ENCODE results near the gene USP20.
"Not testable (repeated sequence)": the region's sequence is repeated elsewhere in the genome, so short reads cannot be mapped to it uniquely, and the experiment has no call there.

USP20 gene

DNA sequence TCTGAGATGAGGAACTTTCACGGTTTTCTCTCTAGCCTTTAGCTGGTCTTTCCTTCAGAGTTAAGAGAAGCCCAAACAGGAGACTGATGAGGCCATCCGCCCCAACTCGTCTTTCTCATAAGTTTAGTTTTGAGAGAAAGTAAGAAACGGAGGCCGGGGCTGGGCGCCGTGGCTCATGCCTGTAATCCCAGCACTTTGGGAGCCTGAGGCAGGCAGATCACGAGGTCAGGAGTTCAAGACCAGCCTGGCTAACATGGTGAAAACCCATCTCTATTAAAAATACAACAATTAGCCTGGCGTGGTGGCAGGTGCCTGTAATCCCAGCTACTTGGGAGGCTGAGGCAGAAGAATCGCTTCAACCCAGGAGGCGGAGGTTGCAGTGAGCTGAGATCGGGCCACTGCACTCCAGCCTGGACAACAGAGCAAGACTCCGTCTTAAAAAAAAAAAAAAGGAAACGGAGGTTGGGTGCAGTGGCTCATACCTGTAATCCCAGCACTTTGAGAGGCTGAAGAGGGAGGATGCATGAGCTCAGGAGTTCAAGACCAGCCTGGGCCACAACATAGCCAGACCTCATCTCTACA, 55.6 kb downstream of the USP20 start:
- not testable (repeated sequence) for DNase-seq

GRCh38 chr9:129891569-129891968, 56.3 kb downstream of the USP20 start:
- DNase-seq, result no peak

GRCh38 chr9:129894120-129894823, 59.0 kb downstream of the USP20 start:
- peak; percentile 34 for DNase-seq

DNA sequence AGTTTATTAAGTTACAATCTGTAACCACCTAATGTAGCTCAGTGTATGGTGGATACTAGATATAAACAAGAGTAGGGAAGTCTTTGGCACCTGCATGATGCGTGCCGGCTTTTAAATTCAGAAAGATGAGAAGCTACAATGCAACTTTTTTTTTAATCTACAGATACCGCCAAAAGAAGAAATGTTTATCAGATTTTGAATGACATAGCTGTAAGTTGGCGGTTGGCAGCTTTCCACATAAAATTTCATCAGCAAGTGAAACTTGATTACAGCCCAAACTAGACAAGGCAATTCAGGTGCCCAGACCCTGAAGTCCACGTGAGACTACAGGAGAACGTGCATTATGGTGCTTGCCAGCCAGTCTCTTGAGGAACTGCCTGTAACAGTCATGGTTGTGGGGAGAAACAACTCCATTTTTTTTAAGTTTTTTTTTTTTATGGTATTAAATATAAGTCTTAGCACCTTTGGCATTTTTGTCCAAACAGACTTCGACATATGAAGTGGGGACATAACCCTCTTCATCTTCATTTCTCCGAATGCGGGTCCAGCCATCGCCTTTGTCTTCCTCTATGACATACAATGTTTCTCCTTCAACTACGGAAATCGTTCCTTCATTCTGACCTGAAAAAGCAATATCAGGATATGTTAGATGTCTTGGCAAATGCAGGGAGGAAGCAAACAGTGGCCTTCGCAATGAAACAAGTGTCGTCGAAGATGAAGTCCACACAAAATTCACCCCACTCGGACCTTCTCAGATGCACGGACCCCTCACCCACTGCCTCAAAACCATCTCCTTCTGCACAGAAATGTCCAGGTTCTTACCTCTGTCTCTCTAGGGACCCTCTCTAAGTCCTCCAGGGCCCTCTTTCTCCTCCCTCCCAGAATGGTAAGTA, 60.4 kb downstream of the USP20 start:
- DNase-seq, result peak; percentile 68

DNA sequence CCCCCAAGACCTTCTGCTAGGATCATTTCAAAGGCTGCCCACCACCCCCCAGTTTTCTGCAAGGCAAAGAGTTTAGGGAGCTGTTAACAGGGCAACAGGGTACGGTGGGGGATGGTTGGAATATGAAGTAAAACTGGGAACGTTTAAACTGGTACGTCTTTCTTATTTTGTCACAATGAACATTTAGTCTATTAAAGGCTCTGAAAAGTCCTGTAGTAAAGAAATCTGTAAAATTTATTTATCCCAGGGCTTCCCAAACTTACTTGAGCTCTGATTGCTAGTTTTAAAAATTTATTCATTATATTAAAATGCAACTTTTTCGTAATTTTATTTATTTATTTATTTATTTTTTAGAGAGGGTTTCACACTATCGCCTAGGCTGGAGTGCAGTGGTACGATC, 62.0 kb downstream of the USP20 start:
- no peak for DNase-seq

GRCh38 chr9:129898185-129898584, 62.9 kb downstream of the USP20 start:
- DNase-seq, result no peak

DNA sequence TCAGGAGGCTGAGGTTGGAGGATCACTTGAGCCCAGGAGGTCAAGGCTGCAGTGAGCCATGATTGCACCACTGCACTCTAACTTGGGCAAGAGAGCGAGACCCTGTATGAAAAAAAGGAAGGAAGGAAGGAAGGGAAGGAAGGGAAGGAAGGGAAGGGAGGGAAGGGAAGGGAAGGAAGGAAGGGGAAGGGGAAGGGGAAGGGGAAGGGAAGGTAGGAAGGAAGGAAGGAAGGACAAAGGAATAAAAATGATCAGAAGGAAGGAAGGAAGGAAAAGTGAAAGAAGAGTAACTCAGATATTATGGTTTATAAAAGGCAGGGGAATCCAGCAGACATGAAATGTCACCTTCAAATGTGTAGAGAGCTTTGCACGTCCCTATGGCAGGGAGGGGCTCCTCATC, 64.4 kb downstream of the USP20 start:
- DNase-seq, result no peak

- no peak for DNase-seq
Measured at GRCh38 chr9:129900263-129901027, 65.2 kb downstream of the USP20 start.

- DNase-seq, result no peak
Measured at GRCh38 chr9:129901993-129902739, 66.9 kb downstream of the USP20 start.

GRCh38 chr9:129902740-129903134, 67.5 kb downstream of the USP20 start:
- no peak for DNase-seq

DNA sequence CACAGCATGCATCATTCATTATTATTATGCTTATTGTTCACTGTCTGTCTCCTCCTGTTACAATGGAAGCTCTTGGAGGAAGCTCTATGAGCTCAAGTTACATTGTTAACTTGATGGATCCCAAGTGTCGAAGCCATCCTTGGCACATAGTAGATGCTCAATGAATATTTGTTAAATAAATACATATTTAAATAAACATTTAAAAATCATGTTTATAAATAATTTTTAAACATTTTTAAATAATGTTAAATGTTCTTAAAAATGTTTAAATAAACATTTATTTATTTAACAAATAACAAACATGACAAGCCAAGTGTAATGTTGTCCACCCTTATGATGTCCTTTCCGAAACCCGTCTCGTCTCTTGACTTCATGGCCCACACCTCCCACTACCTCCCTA, 69.5 kb downstream of the USP20 start:
- DNase-seq, result no peak

DNA sequence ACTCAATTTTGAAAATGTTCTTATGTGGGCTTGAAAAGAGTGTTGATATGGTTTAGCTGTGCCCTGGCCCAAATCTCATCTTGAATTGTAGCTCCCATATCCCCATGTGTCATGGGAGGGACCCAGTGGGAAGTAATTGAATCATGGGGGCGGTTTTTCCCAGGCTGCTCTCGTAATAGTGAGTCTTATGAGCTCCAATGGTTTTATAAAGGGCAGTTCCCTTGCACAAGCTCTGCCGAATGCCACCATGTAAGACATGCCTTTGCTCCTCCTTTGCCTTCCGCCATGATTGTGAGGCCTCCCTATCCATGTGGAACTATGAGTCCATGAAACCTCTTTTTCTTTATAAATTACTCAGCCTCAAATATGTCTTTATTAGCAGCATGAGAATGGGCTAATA, 71.0 kb downstream of the USP20 start:
- no peak for DNase-seq

DNA sequence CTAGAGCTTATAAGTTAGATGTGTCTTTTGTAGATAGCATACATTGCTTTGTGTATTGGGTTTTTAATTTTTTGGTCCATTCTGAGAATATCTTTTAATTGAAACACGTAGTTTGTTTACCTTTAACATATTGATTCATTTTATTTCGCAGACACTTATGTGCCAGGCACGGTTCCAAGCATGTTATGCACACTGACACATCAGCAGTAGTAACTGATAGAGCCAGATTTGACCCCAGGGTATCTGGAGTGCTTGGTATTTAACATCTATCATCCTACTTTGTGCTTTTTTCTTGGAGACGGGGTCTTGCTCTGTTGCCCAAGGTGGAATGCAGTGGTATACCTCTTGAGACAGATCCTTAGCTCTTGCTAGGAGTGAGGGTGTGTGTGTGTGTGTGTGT, 71.9 kb downstream of the USP20 start:
- DNase-seq, result no peak

DNA sequence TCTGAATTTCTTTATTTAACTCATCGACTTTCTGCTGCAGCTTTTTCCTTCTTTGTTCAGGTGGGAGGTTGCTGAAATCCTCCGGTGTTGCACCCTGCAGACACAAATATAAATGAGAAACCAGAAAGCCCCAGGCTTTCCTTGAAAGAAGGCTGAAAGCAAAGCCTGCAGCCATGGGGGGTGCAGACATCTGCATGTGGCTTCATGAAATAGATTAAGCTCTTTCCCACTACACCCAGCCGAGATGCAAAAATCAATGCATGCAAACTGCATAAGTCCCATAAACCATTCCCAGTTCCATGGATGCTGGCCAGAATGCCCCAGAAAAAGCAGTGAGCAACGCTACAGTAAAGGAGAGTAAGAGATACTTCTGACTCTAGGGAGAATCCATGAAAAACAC, 73.6 kb downstream of the USP20 start:
- DNase-seq, result no peak

- no peak for DNase-seq
Measured at GRCh38 chr9:129909851-129910250, 74.6 kb downstream of the USP20 start.

GRCh38 chr9:129910628-129911567, 75.6 kb downstream of the USP20 start:
- DNase-seq, result no peak

DNA sequence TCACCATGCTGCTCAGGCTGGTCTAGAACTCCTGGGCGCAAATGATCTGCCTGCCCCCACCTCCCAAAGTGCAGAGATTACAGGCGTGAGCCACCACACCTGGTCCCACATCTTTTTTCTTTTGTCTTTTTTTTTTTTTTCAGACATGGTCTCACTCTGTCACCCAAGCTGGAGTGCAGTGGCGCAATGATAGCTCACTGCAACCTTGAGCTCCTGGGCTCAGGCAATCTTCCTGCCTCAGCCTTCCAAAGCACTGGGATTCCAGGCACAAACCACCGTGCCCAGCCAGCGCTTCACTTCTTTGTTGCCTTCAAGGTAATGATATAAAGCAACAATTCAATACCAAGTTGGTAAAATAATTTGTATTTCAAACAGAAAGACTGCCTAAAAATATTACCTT, 78.8 kb downstream of the USP20 start:
- DNase-seq, result no peak

GRCh38 chr9:129916707-129917106, 81.4 kb downstream of the USP20 start:
- no peak for DNase-seq

DNA sequence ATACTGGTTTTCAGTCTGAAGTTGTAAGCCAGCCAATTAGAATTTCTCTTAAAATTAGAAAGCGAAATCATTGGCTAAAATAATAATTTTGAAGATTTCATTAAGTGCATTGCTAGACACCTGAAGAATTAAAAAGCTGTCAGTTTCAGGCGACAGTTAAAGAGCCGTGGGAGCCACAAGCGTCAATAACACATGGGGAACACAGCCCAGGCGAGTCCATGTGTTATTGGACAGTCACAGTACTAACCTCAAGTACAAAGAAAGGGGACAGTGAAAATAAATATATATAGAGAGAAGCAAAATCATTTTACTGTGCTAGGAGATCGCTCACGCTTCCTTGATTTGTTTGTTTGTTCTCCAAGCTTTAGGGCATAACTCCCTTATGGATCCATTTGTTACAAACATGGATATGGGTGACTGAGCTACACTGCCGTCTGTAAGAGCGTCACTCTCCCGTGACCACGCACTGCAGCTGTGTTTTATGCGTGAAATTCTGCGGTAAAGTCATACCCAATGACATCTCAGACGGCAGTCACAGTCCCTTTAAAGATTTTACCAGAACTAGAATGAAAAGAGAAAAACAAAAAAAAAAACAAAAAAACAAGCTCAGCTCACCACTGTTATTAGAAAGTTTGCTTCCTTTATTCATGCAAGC, 83.2 kb downstream of the USP20 start:
- no peak for DNase-seq

DNA sequence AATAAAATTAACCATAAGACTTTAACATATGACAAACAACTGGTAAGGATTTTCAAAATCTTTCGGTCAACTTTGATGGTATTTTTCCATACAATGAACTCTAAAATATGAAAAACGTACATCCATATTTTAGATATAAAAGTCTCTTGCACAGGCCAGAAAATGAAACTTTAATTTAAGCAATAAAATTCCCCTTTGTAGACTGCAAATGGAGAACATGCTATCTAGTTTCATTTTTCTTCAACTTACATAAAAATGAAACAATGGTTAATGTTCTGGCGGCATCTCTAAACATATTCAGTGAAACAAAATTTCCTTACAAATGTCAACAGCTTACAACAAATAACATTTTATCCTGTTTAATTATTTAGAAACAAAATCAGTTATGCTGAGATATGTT, 84.0 kb downstream of the USP20 start:
- no peak for DNase-seq

DNA sequence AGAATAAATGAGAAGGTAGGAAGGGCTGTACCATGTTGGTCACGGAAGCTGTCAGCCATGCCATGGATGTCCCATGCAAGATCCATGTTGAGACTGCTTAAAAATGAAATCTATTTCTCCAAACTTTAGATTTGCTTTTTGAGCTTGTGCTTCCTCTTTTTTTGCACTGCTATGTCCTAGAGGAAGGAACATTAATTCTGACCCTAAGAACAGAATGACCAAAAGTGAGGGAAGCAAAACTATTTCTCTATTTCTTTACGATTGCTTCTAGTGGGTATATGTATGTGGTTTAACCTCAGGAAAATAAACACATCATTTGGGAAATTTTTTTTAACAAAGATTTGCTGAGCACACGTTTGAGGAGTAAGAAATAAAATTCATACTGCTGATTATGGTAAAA, 84.6 kb downstream of the USP20 start:
- no peak for DNase-seq

All from CD4-positive, alpha-beta T cell treated with Interleukin-17A for 4 hours (primary cell).